ENCODE data around the gene BRAT1.

GRCh38 chr7:2575733-2576340 lies 20.5 kb upstream of the BRAT1 start:
- TF ChIP-seq EZH2 (IDR thresholded peaks at IDR 0.05; ENCODE audit: borderline replicate concordance), result no peak
- TF ChIP-seq EZH2phosphoT487 (IDR thresholded peaks at IDR 0.05; ENCODE audit: low read depth, severe bottlenecking, unreplicated experiment), result no peak

All from hepatocyte (in vitro differentiated cells).